HepG2 (cell line): ENCODE measurements around the gene GALNT15. TPM values are rescaled to one million over a fixed set of nuclear protein-coding genes. Genes with fewer than 3 reads are reported as not detected.

Source experiments
- ATAC-seq: fragments of 200-7000 bp; cut with Tn5 transposase; 3 replicates; pipeline ENCODE4 v1.9.1; 2020; ENCODE audit warnings: mild to moderate bottlenecking, moderate library complexity
- BruUV-seq: library from RNA; stranded (reverse); fragments of 400-500 nt; replicated peaks from 2 replicates; lab custom pipeline; 2021; lab: Mats Ljungman, UMichigan
- CTCF ChIA-PET: fragments of 300-600 bp; formaldehyde crosslinking; extraction: SDS; loops from one replicate; lab custom pipeline; 2021; ENCODE audit warnings: low total read pairs, inconsistent platforms, low intra/inter-chr PET ratio; lab: Yijun Ruan, JAX
- POLR2A ChIA-PET: fragments of 350-600 bp; sonication (Branson Sonifier 250); formaldehyde crosslinking; loops from one replicate; lab custom pipeline; 2020; ENCODE audit warnings: antibody characterized with exemption, inconsistent platforms; lab: Yijun Ruan, JAX
- DNase-seq: peaks from one replicate; pipeline ENCODE4 v3.0.0-alpha.2; 2015; ENCODE audit warnings: low spot score
- FAIRE-seq: peaks from 3 replicates; lab custom pipeline; 2011; peaks lifted over from hg19 to GRCh38; lab: Jason Lieb, UNC
- H2AFZ ChIP-seq: one replicate; pipeline ENCODE4 v1.6.1; 2011; ENCODE audit warnings: low read length, inconsistent platforms
- H3K27ac ChIP-seq: fragments of 300-600 bp; 3 replicates; pipeline ENCODE4 v1.8.0; 2011; ENCODE audit warnings: mixed run types, mild to moderate bottlenecking, mixed read lengths, low read length, inconsistent platforms; ENCODE audit not compliant: insufficient read depth; ENCODE audit errors: extremely low read length
- H3K27me3 ChIP-seq, 2 experiments: fragments of 200-600 bp in 1 of 2; 2 replicates in 1 of 2; 3 replicates in 1 of 2; pipeline versions ENCODE4 v1.6.0 to v1.8.0; 2011; ENCODE audit warnings: low read length in 2 of 2, mild to moderate bottlenecking in 2 of 2, moderate library complexity in 2 of 2, inconsistent platforms in 1 of 2; ENCODE audit not compliant: insufficient read depth in 2 of 2, control insufficient read depth in 1 of 2
- H3K36me3 ChIP-seq, 2 experiments: fragments of 200-600 bp in 1 of 2; replicated peaks in 1 of 2; 2 replicates in 1 of 2; 3 replicates in 1 of 2; pipeline versions ENCODE4 v1.5.1 to v1.8.0; 2011; ENCODE audit warnings: low read length in 2 of 2, inconsistent platforms in 1 of 2; ENCODE audit not compliant: insufficient read depth in 2 of 2, control insufficient read depth in 1 of 2
- H3K4me1 ChIP-seq: 2 replicates; pipeline ENCODE4 v1.5.1; 2012; ENCODE audit warnings: low read length, inconsistent platforms; ENCODE audit not compliant: insufficient read depth
- H3K4me2 ChIP-seq: 2 replicates; pipeline ENCODE4 v1.6.0; 2011; ENCODE audit warnings: low read depth, low read length, inconsistent platforms
- H3K4me3 ChIP-seq, 3 experiments: fragments of 200-600 bp in 1 of 3; sonication (generic), shearing (Covaris generic) in 1 of 3; replicated peaks in 1 of 3; 2 replicates each; pipeline ENCODE4 v1.5.1; 2011 to 2016; ENCODE audit warnings: low read length in 3 of 3, inconsistent platforms in 2 of 3, low read depth in 2 of 3, mild to moderate bottlenecking in 2 of 3, control low read depth in 1 of 3, mixed read lengths in 1 of 3; ENCODE audit not compliant: insufficient read depth in 1 of 3
- H3K79me2 ChIP-seq: one replicate; pipeline ENCODE4 v1.6.1; 2011; ENCODE audit warnings: low read length, inconsistent platforms; ENCODE audit not compliant: insufficient read depth
- H3K9ac ChIP-seq: 2 replicates; pipeline ENCODE4 v1.6.0; 2011; ENCODE audit warnings: mild to moderate bottlenecking, low read depth, low read length, inconsistent platforms; ENCODE audit not compliant: insufficient read depth
- H3K9me3 ChIP-seq: 2 replicates; pipeline ENCODE4 v1.5.1; 2012; ENCODE audit warnings: mild to moderate bottlenecking, low read length
- H4K20me1 ChIP-seq: 2 replicates; pipeline ENCODE4 v1.6.0; 2011; ENCODE audit warnings: inconsistent platforms, mild to moderate bottlenecking, low read length, moderate library complexity; ENCODE audit not compliant: insufficient read depth
- FOXM1 ChIP-seq: sonication (generic); formaldehyde crosslinking; IDR thresholded peaks from 2 replicates; pipeline ENCODE4 v1.5.0; 2020; ENCODE audit warnings: missing genetic modification reagents
- HDAC6 ChIP-seq: fragments of 200-600 bp; sonication (generic); IDR thresholded peaks from 2 replicates; pipeline ENCODE4 v1.7.0; 2017; ENCODE audit warnings: mild to moderate bottlenecking, antibody characterized with exemption, low read length, low read depth
- HOXA5 ChIP-seq: sonication (generic); formaldehyde crosslinking; IDR thresholded peaks from 2 replicates; pipeline ENCODE4 v1.4.0; 2020; ENCODE audit warnings: missing genetic modification reagents
- KMT2B ChIP-seq: IDR thresholded peaks from 2 replicates; pipeline ENCODE4 v1.6.1; 2016; ENCODE audit warnings: missing genetic modification reagents, missing compliant biosample characterization
- MAF1 ChIP-seq: sonication (generic); formaldehyde crosslinking; IDR thresholded peaks from 2 replicates; pipeline ENCODE4 v1.5.0; 2020; ENCODE audit warnings: missing genetic modification reagents, borderline replicate concordance
- MYNN ChIP-seq: sonication (generic); formaldehyde crosslinking; IDR thresholded peaks from 2 replicates; pipeline ENCODE4 v1.4.0; 2020; ENCODE audit warnings: mild to moderate bottlenecking, low read depth, missing genetic modification reagents
- RFX5 ChIP-seq: IDR thresholded peaks from 2 replicates; pipeline ENCODE4 v1.6.1; 2011; ENCODE audit warnings: low read depth, low read length, improper control_type of control experiment
- TAF1 ChIP-seq: sonication (generic); formaldehyde crosslinking; IDR thresholded peaks from 2 replicates; pipeline ENCODE4 v1.4.0; 2020; ENCODE audit warnings: missing genetic modification reagents
- ZFAT ChIP-seq: sonication (generic); formaldehyde crosslinking; conservative IDR thresholded peaks from 2 replicates; pipeline ENCODE4 v1.8.1; 2023; ENCODE audit warnings: missing genetic modification reagents, inconsistent platforms
- ZNF17 ChIP-seq: sonication (generic); formaldehyde crosslinking; IDR thresholded peaks from 2 replicates; pipeline ENCODE4 v1.5.0; 2020; ENCODE audit warnings: mild to moderate bottlenecking, missing genetic modification reagents
- ZNF616 ChIP-seq: sonication (generic); formaldehyde crosslinking; IDR thresholded peaks from 2 replicates; pipeline ENCODE4 v1.5.0; 2020; ENCODE audit warnings: low read depth, mild to moderate bottlenecking, missing genetic modification reagents
- ZNF672 ChIP-seq: sonication (generic); formaldehyde crosslinking; IDR thresholded peaks from 2 replicates; pipeline ENCODE4 v1.8.1; 2022; ENCODE audit warnings: missing genetic modification reagents
- ZNF747 ChIP-seq: sonication (generic); formaldehyde crosslinking; IDR thresholded peaks from 2 replicates; pipeline ENCODE4 v1.8.1; 2023; ENCODE audit warnings: missing genetic modification reagents, mild to moderate bottlenecking, borderline replicate concordance
- ZNF83 ChIP-seq: sonication (generic); formaldehyde crosslinking; IDR thresholded peaks from 2 replicates; pipeline ENCODE4 v1.4.0; 2020; ENCODE audit warnings: missing genetic modification reagents, mild to moderate bottlenecking, borderline replicate concordance
- WGBS: methylation state at CpG from one replicate; pipeline ENCODE4 v1.1.6; 2017; ENCODE audit warnings: low lambda C conversion rate; 5-methylcytosine and 5-hydroxymethylcytosine counted together
- in situ Hi-C: cut with HindIII; loops from 2 replicates; pipeline ENCODE4 v1.10.0; 2017; ENCODE audit warnings: low pct_unique_long_range_greater_than_20kb; ENCODE audit not compliant: extremely low pct_ligation_motif_present
- intact Hi-C: fragments of 100-400 bp; cut with micrococcal nuclease; formaldehyde crosslinking; loops from one replicate; pipeline ENCODE4 v1.10.0; 2022; ENCODE audit not compliant: unreplicated experiment
- polyA plus RNA-seq, 8 experiments: library from polyadenylated mRNA; depleted of rRNA in 3 of 8; stranded (reverse) in 7 of 8; unstranded in 1 of 8; fragments of >200 nt; fragmentation: Illumina TruSeq in 4 of 8; extraction: Trizol in 4 of 8; gene quantifications; 2 replicates each; pipeline versions ENCODE4 v1.2.1 to v1.2.3, GENCODE V29; 2011 to 2016; ENCODE audit warnings: low read depth in 4 of 8, missing spikeins in 1 of 8, mixed read lengths in 1 of 8; ENCODE audit not compliant: insufficient read depth in 1 of 8
- total RNA-seq, 5 experiments: library from RNA; depleted of rRNA; stranded (reverse); fragments of >200 nt; fragmentation: Illumina TruSeq; extraction: Trizol; gene quantifications; 2 replicates each; pipeline ENCODE4 v1.2.3, GENCODE V29; 2016; ENCODE audit warnings: low read depth in 1 of 5
- TF ChIP-seq, protein P1 (sequence below): sonication (generic); formaldehyde crosslinking; IDR thresholded peaks from 2 replicates; pipeline ENCODE4 v1.8.0; 2022; ENCODE audit warnings: missing genetic modification reagents, mild to moderate bottlenecking, moderate library complexity, borderline replicate concordance
- TF ChIP-seq, protein P2 (sequence below): IDR thresholded peaks from 2 replicates; pipeline ENCODE4 v1.6.1; 2016; ENCODE audit warnings: low read depth

GALNT15 gene
- total and polyA plus RNA-seq, 2 of the 13 experiments (the other 11 are each of a cell fraction or from before 2014, with no cell fraction given) = 0.02 to 0.04 TPM

GRCh38 chr3:16174389-16174788, at the start of gene GALNT15 (continued):
- TF ChIP-seq, protein P1, sequence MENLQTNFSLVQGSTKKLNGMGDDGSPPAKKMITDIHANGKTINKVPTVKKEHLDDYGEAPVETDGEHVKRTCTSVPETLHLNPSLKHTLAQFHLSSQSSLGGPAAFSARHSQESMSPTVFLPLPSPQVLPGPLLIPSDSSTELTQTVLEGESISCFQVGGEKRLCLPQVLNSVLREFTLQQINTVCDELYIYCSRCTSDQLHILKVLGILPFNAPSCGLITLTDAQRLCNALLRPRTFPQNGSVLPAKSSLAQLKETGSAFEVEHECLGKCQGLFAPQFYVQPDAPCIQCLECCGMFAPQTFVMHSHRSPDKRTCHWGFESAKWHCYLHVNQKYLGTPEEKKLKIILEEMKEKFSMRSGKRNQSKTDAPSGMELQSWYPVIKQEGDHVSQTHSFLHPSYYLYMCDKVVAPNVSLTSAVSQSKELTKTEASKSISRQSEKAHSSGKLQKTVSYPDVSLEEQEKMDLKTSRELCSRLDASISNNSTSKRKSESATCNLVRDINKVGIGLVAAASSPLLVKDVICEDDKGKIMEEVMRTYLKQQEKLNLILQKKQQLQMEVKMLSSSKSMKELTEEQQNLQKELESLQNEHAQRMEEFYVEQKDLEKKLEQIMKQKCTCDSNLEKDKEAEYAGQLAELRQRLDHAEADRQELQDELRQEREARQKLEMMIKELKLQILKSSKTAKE (CRISPR knock-in tag) = no peak

GRCh38 chr3:16126634-16127033, 47.8 kb upstream of the GALNT15 start:
- no peak overlapping the region for H3K27ac ChIP-seq
- H3K4me3 ChIP-seq = no peak overlapping the region
- H3K36me3 ChIP-seq = no peaks in the 10 kb centered on the region
- H4K20me1 ChIP-seq = no peaks in the 10 kb centered on the region
- no peak overlapping the region for H3K4me2 ChIP-seq
- no peak for FAIRE-seq
- H3K27me3 ChIP-seq = peaks cover 1 to 2% of the 10 kb centered on the region in 2 experiments; a peak in 2 of 5 replicates
- ATAC-seq = no peak
- TF ChIP-seq ZNF616 (CRISPR knock-in tag) (no peak), HOXA5 (CRISPR knock-in tag) (no peak), RFX5 (peak; percentile 76)
- H2AFZ ChIP-seq = no peak overlapping the region
- H3K79me2 ChIP-seq = no peaks in the 10 kb centered on the region
- peaks cover 18% of the 10 kb centered on the region for H3K4me1 ChIP-seq
- H3K9me3 ChIP-seq = no peaks in the 10 kb centered on the region
- intact Hi-C loops = no loop called here
- POLR2A ChIA-PET = no interaction called here
- no TSS peak for BruUV-seq
- in situ Hi-C loops = no loop called here
- no peak for DNase-seq
- no peak overlapping the region for H3K9ac ChIP-seq
- CTCF ChIA-PET = no interaction called here
- WGBS = 58% methylated on average over 7 of the region's 8 CpGs

GRCh38 chr3:16127249-16127648, 47.2 kb upstream of the GALNT15 start:
- in situ Hi-C loops (no loop called here), intact Hi-C loops (no loop called here)
- Histone ChIP-seq H3K27me3 (peaks cover 0 to 4% of the 10 kb centered on the region in 2 experiments; a peak in 1 of 5 replicates), H3K4me1 (peaks cover 18% of the 10 kb centered on the region), H2AFZ (no peak overlapping the region), H4K20me1 (no peaks in the 10 kb centered on the region), H3K79me2 (no peaks in the 10 kb centered on the region), H3K27ac (no peak overlapping the region), H3K4me3 (no peak overlapping the region), H3K4me2 (no peak overlapping the region), H3K9me3 (no peaks in the 10 kb centered on the region), H3K9ac (no peak overlapping the region), H3K36me3 (no peaks in the 10 kb centered on the region)
- no peak for ATAC-seq
- BruUV-seq = no TSS peak
- ChIA-PET POLR2A (no interaction called here), CTCF (no interaction called here)
- 75% methylated on average over 8 of the region's 8 CpGs for whole genome bisulfite sequencing
- DNase-seq = no peak
- no peak for FAIRE-seq
- TF ChIP-seq MYNN (no peak), TAF1 (no peak), ZNF83 (no peak), FOXM1 (CRISPR knock-in tag) (no peak), ZNF672 (CRISPR knock-in tag) (no peak), MAF1 (CRISPR knock-in tag) (no peak), ZNF17 (CRISPR knock-in tag) (no peak), ZFAT (no peak), HDAC6 (no peak), KMT2B (CRISPR knock-in tag) (no peak), ZNF747 (CRISPR knock-in tag) (no peak)
- TF ChIP-seq, protein P2, sequence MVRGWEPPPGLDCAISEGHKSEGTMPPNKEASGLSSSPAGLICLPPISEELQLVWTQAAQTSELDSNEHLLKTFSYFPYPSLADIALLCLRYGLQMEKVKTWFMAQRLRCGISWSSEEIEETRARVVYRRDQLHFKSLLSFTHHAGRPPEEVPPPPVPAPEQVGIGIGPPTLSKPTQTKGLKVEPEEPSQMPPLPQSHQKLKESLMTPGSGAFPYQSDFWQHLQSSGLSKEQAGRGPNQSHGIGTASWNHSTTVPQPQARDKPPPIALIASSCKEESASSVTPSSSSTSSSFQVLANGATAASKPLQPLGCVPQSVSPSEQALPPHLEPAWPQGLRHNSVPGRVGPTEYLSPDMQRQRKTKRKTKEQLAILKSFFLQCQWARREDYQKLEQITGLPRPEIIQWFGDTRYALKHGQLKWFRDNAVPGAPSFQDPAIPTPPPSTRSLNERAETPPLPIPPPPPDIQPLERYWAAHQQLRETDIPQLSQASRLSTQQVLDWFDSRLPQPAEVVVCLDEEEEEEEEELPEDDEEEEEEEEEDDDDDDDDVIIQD (CRISPR knock-in tag) = no peak
